WTC11 (cell line): Measurements from ENCODE around the gene PRUNE2. TPM values are rescaled to one million over a fixed set of nuclear protein-coding genes. Genes with fewer than 3 reads are reported as not detected.

ENCODE experiments used
- ATAC-seq: fragments of 200-7000 bp; cut with Tn5 transposase; 2 replicates; pipeline ENCODE4 v1.10.0; 2021; ENCODE audit warnings: mild to moderate bottlenecking, moderate library complexity
- CTCF ChIA-PET: fragments of 300-600 bp; sonication (Branson Sonifier 250); formaldehyde crosslinking; loops from one replicate; lab custom pipeline; 2021; ENCODE audit warnings: antibody characterized with exemption; lab: Charles Lee
- POLR2A ChIA-PET: fragments of 350-600 bp; sonication (Branson Sonifier 250); formaldehyde crosslinking; loops from one replicate; lab custom pipeline; 2021; ENCODE audit warnings: antibody characterized with exemption; lab: Charles Lee
- DNase-seq: peaks from one replicate; pipeline ENCODE4 v3.0.0; 2021; ENCODE audit warnings: low spot score
- H3K27ac Mint-ChIP-seq: 2 replicates; pipeline ENCODE4 v1.8.0; 2021; ENCODE audit warnings: mixed read lengths
- H3K27me3 Mint-ChIP-seq: 2 replicates; pipeline ENCODE4 v1.8.0; 2021; ENCODE audit warnings: low read depth, mild to moderate bottlenecking, moderate library complexity, mixed read lengths
- H3K36me3 Mint-ChIP-seq: 2 replicates; pipeline ENCODE4 v1.8.0; 2021; ENCODE audit warnings: mixed read lengths
- H3K4me1 Mint-ChIP-seq: 2 replicates; pipeline ENCODE4 v1.8.0; 2022; ENCODE audit warnings: mixed read lengths
- H3K4me3 Mint-ChIP-seq: 2 replicates; pipeline ENCODE4 v1.8.0; 2021; ENCODE audit warnings: mild to moderate bottlenecking, moderate library complexity, mixed read lengths
- H3K9me3 Mint-ChIP-seq: 2 replicates; pipeline ENCODE4 v1.8.0; 2021; ENCODE audit warnings: mixed read lengths
- AFF4 ChIP-seq: sonication (generic); formaldehyde crosslinking; IDR thresholded peaks from 2 replicates; pipeline ENCODE4 v1.8.1; 2023; ENCODE audit warnings: mild to moderate bottlenecking, missing genetic modification reagents, borderline replicate concordance
- ATF2 ChIP-seq: sonication (generic); formaldehyde crosslinking; IDR thresholded peaks from 2 replicates; pipeline ENCODE4 v1.8.1; 2022; ENCODE audit warnings: low read depth, missing genetic modification reagents, borderline replicate concordance
- FOXP1 ChIP-seq: sonication (generic); formaldehyde crosslinking; IDR thresholded peaks from 2 replicates; pipeline ENCODE4 v1.8.0; 2022; ENCODE audit warnings: missing genetic modification reagents, mild to moderate bottlenecking, moderate library complexity, borderline replicate concordance
- GRHL2 ChIP-seq: fragments of 250-450 bp; sonication (Bioruptor Pico); IDR thresholded peaks from 2 replicates; pipeline ENCODE4 v1.8.0; 2022; ENCODE audit warnings: mild to moderate bottlenecking, moderate library complexity; ENCODE audit not compliant: insufficient replicate concordance, severe bottlenecking
- SMAD4 ChIP-seq: sonication (generic); formaldehyde crosslinking; IDR thresholded peaks from 2 replicates; pipeline ENCODE4 v1.8.0; 2022; ENCODE audit warnings: mild to moderate bottlenecking, missing genetic modification reagents
- USF1 ChIP-seq: sonication (generic); formaldehyde crosslinking; IDR thresholded peaks from 2 replicates; pipeline ENCODE4 v1.8.0; 2022; ENCODE audit warnings: mild to moderate bottlenecking, missing genetic modification reagents
- ZNF532 ChIP-seq: fragments of 250-450 bp; sonication (Bioruptor Pico); IDR thresholded peaks from 2 replicates; pipeline ENCODE4 v1.9.0; 2021; ENCODE audit warnings: mild to moderate bottlenecking, borderline replicate concordance
- total RNA-seq: library from RNA; stranded (reverse); gene quantifications from 3 replicates; pipeline ENCODE4 v1.2.3, GENCODE V29; 2021
- TF ChIP-seq, protein P1 (sequence below): sonication (generic); formaldehyde crosslinking; IDR thresholded peaks from 2 replicates; pipeline ENCODE4 v1.8.1; 2022; ENCODE audit warnings: low read depth, mild to moderate bottlenecking, moderate library complexity, missing genetic modification reagents, borderline replicate concordance
- TF ChIP-seq, protein P2 (sequence below): sonication (generic); formaldehyde crosslinking; IDR thresholded peaks from 2 replicates; pipeline ENCODE4 v1.8.0; 2023; ENCODE audit warnings: missing genetic modification reagents
- TF ChIP-seq, protein P3 (sequence below): sonication (generic); formaldehyde crosslinking; IDR thresholded peaks from 2 replicates; pipeline ENCODE4 v1.8.1; 2023; ENCODE audit warnings: mild to moderate bottlenecking, missing genetic modification reagents

PRUNE2 gene
- total RNA-seq, 1 experiment from 2014 or later, result 13.1 TPM

DNA sequence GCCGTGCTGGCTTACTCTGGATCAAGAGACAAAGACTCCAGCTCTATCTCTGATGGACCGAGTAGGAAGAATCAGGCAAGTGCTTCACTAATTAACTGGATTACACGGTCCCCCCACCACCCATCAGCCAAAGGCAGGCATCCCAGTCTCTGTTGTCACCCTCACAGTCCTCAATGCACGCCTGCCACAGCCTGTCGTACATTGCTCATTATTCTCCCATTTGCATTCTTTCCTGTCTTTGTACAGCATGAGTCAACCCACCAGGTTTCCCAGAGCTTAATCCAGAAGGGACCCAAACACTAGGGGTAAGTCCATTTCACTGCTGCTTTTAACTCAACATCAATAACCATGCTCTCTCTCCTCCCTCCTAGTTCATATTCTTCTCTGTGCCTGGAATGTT, 97.3 kb downstream of the PRUNE2 start (continued):
- TF ChIP-seq AFF4 (CRISPR knock-in tag), result no peak
- TF ChIP-seq SMAD4, result no peak
- TF ChIP-seq ATF2 (CRISPR knock-in tag), result no peak
- TF ChIP-seq ZNF532 (CRISPR knock-in tag), result no peak
- TF ChIP-seq GRHL2 (CRISPR knock-in tag), result no peak
- TF ChIP-seq FOXP1 (CRISPR knock-in tag), result no peak

- H3K27ac Mint-ChIP-seq, result 0 out of 2 replicates have a peak overlapping the region, but pooled peaks have one; percentile 11
- no peaks in the 10 kb centered on the region for H3K9me3 Mint-ChIP-seq
- CTCF ChIA-PET, result interaction anchor here (1.0 to 1.8 kb wide), 4 partner anchors 42 to 193 kb away, joined by 3 to 10 read pairs (median 5); no protein-coding TSS in a partner anchor
- no peak overlapping the region for H3K4me3 Mint-ChIP-seq
- TF ChIP-seq, protein P1, sequence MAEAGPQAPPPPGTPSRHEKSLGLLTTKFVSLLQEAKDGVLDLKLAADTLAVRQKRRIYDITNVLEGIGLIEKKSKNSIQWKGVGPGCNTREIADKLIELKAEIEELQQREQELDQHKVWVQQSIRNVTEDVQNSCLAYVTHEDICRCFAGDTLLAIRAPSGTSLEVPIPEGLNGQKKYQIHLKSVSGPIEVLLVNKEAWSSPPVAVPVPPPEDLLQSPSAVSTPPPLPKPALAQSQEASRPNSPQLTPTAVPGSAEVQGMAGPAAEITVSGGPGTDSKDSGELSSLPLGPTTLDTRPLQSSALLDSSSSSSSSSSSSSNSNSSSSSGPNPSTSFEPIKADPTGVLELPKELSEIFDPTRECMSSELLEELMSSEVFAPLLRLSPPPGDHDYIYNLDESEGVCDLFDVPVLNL, result no peak
- TF ChIP-seq, protein P2, sequence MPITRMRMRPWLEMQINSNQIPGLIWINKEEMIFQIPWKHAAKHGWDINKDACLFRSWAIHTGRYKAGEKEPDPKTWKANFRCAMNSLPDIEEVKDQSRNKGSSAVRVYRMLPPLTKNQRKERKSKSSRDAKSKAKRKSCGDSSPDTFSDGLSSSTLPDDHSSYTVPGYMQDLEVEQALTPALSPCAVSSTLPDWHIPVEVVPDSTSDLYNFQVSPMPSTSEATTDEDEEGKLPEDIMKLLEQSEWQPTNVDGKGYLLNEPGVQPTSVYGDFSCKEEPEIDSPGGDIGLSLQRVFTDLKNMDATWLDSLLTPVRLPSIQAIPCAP, result no peak
- TF ChIP-seq USF1 (CRISPR knock-in tag), result no peak
- TF ChIP-seq, protein P3, sequence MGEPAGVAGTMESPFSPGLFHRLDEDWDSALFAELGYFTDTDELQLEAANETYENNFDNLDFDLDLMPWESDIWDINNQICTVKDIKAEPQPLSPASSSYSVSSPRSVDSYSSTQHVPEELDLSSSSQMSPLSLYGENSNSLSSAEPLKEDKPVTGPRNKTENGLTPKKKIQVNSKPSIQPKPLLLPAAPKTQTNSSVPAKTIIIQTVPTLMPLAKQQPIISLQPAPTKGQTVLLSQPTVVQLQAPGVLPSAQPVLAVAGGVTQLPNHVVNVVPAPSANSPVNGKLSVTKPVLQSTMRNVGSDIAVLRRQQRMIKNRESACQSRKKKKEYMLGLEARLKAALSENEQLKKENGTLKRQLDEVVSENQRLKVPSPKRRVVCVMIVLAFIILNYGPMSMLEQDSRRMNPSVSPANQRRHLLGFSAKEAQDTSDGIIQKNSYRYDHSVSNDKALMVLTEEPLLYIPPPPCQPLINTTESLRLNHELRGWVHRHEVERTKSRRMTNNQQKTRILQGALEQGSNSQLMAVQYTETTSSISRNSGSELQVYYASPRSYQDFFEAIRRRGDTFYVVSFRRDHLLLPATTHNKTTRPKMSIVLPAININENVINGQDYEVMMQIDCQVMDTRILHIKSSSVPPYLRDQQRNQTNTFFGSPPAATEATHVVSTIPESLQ (CRISPR knock-in tag), result no peak
- POLR2A ChIA-PET, result no interaction called here
- no peaks in the 10 kb centered on the region for H3K27me3 Mint-ChIP-seq
- peak; percentile 19; the same call in 1 of the 2 replicates for ATAC-seq
- H3K4me1 Mint-ChIP-seq, result peaks cover 29% of the 10 kb centered on the region
- no peak for DNase-seq
- no peaks in the 10 kb centered on the region for H3K36me3 Mint-ChIP-seq
Observed at GRCh38 chr9:76803762-76804161, 102.2 kb downstream of the PRUNE2 start.
